GM12891 (cell line): Measurements from ENCODE around the gene C6orf163.

ENCODE experiments used
- POLR2A ChIP-seq: IDR thresholded peaks from 2 replicates; pipeline ENCODE4 v1.6.1; 2011; ENCODE audit warnings: low read depth, low read length, control low read depth
- TAF1 ChIP-seq: IDR thresholded peaks from 2 replicates; pipeline ENCODE4 v1.6.1; 2011; ENCODE audit warnings: low read depth, low read length, control low read depth

GRCh38 chr6:87357479-87358196 is 13.0 kb downstream of the C6orf163 start:
- TF ChIP-seq TAF1 (no peak), POLR2A (no peak)
